ENCODE measurements around the gene CCN5. TPM values are rescaled to one million over a fixed set of nuclear protein-coding genes. Genes with fewer than 3 reads are reported as not detected.
"Not testable (repeated sequence)": the region's sequence is repeated elsewhere in the genome, so short reads cannot be mapped to it uniquely, and the experiment has no call there.

CCN5 gene
- total RNA-seq, 1 experiment from 2014 or later = not detected

GRCh38 chr20:44694159-44694558 lies 21.0 kb upstream of the CCN5 start:
- no peak for DNase-seq (ENCODE audit: low read depth)

DNA sequence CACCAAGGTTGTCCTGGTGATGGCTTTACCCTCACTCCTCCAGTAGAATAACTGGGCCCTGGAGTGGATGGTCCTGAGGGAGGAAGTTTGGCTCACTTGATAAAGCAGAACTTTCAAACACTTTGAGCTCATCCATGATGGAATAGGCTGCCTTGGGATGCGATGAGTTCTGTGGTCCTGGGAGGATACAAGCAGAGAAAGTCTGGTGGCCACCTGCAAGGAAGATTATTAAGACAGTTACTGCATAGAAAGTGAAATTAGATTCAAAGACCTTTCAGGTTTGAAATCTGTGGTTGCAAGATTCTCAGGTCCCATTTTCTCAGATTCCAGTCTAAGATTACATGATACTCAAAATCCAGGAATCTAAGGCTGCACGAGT lies 19.9 kb upstream of the CCN5 start:
- no peak for DNase-seq (ENCODE audit: low read depth)

GRCh38 chr20:44695674-44696300 lies 19.4 kb upstream of the CCN5 start:
- DNase-seq (ENCODE audit: low read depth) = no peak

GRCh38 chr20:44696315-44696714 lies 18.9 kb upstream of the CCN5 start:
- DNase-seq (ENCODE audit: low read depth) = no peak

- not testable (repeated sequence) for DNase-seq (ENCODE audit: low read depth)
These were observed 18.1 kb upstream of the CCN5 start for GRCh38 chr20:44697041-44697440.

- DNase-seq (ENCODE audit: low read depth) = no peak
These were observed 16.8 kb upstream of the CCN5 start for GRCh38 chr20:44698351-44698750.

- DNase-seq (ENCODE audit: low read depth) = no peak
These were observed 14.9 kb upstream of the CCN5 start for GRCh38 chr20:44700306-44700705.

GRCh38 chr20:44701118-44701857 lies 13.9 kb upstream of the CCN5 start:
- DNase-seq (ENCODE audit: low read depth) = peak; percentile 66

DNA sequence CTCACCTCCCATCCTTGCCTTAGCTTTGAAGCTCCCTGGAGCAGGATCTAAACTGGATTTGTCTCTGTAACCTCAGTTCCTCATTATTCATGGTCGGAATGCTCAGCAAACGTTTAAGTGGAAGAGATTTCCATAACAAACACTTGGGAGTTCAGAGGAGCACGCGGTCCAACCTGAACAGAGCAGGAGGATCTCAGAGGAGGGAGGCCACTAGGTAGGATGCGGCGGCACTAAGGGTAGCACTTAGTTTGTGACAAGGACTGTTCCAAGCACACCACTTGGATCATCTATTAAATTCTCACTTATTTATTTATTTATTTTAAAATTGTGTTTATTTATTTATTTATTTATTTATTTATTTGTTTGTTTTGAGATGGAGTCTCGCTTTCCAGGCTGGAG lies 13.3 kb upstream of the CCN5 start:
- no peak for DNase-seq (ENCODE audit: low read depth)

GRCh38 chr20:44702776-44703175 lies 12.4 kb upstream of the CCN5 start:
- DNase-seq (ENCODE audit: low read depth) = peak; percentile 100

DNA sequence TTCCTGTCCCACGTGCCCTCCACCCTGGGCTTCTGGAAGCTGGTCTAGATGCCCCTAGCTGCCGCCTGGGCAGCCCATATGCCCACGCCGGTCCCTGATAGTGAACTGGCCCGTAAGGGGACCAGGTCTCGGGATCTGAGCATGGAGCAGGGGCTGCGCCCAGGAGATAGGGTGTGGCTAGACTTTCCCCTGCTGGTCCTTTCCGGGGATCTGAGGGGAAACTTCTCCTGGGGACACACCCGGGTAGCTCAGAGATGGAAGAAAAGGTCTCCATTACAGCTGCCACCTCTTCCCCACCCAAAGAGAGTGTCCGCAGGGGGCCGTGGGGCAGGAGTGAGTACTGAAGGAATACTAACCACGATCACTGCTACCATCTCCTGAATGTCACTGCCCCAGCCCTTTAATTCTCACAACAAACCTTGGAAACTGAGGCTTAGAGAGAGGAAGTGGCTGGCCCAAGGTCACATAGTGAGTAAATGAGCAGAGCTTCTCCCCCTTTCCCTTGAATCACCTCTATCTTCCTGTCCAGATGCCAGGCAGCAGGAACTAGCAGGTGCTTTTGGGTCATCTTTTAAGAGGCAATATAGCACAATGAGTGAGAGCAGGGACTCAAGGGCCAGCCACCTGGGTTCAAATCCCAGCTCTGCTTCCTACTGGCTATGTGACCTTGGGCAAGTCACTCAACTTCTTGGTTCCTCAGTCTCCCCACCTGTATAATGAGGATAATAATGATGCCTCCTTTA lies 11.8 kb upstream of the CCN5 start:
- no peak for DNase-seq (ENCODE audit: low read depth)

- peak; percentile 50 for DNase-seq (ENCODE audit: low read depth)
These were observed 11.1 kb upstream of the CCN5 start for GRCh38 chr20:44703956-44704488.

DNA sequence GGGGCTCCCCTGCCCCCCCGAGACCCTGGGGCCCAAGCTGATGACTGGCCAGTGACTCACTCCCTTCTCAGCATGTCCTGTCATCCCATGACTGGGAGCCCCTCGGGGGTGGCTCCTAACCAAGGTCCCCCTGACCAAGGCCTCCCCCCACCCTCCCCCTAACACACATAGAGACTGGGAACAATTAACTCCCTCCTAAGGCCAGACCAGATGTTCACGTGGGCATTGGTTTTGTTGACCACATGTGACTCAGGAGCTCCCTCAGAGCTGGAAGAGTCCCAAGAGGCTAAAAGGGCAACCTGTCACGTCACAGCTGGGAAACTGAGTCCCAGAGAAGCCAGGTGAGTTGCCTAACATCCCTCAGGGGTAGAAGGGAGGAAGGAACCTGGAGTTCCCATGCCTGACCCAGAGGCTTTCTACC lies 10.6 kb upstream of the CCN5 start:
- DNase-seq (ENCODE audit: low read depth) = peak; percentile 100

- DNase-seq (ENCODE audit: low read depth) = no peak
These were observed 9.6 kb upstream of the CCN5 start for GRCh38 chr20:44705364-44706094.

- peak; percentile 88 for DNase-seq (ENCODE audit: low read depth)
These were observed 8.7 kb upstream of the CCN5 start for GRCh38 chr20:44706301-44707017.

GRCh38 chr20:44707018-44707579 lies 8.1 kb upstream of the CCN5 start:
- DNase-seq (ENCODE audit: low read depth) = no peak

- no peak for DNase-seq (ENCODE audit: low read depth)
These were observed 5.8 kb upstream of the CCN5 start for GRCh38 chr20:44709380-44709779.

GRCh38 chr20:44709797-44710196 lies 5.4 kb upstream of the CCN5 start:
- no peak for DNase-seq (ENCODE audit: low read depth)

DNA sequence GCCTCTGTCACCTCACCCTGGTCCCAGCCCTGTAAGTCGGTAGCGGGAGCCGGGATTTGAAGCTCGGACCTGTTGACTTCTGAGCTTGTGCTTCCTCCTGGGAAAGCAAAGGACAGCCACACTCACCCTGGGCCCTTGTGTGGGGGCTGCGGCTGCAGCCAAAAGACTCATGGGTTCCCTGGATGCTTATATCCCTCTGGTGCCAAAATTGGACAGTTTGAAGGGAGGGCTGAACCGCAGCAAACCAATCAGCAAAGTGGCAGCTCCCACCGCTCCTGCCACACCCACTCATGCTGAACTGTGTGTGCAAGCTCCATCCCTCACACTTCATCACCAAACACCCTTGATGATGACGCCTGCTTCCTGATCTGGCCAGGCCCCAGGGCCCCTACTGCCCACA lies 3.9 kb upstream of the CCN5 start:
- DNase-seq (ENCODE audit: low read depth) = no peak

DNA sequence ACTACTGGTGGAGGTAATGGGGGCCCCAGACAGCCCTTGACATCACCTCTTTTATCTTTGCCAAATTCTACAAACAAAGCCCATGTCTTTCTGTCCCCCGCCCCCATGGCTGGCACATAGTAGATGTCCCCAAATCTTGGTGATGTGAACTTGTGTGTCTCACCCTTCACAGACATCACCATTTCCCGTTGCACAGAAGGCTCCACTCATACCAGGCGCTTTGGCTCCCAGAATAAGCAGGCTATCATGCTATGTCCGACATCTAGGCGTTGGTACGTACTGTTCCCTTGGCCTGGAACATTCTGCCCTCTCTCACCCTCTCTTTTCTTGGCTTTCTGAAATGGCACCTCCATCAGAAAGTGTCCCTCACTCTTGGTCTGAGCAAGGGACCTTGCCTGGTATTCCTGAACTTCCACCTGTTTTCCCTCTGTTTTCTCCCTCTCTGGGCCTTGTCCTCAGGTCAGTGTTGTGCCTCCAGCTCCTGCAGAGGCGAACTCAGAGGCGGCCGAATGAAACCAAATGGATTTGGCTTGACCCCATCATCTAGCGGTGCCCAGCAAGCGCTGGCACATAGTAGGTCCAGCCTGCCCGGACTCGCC lies 968 bp upstream of the CCN5 start:
- no peak for DNase-seq (ENCODE audit: low read depth)
